K562 (cell line): ENCODE results near the gene KIAA0825. TPM values are rescaled to one million over a fixed set of nuclear protein-coding genes. Genes with fewer than 3 reads are reported as not detected.

ENCODE experiments used
- ATAC-seq: fragments of 200-7000 bp; cut with Tn5 transposase; 3 replicates; pipeline ENCODE4 v1.9.1; 2020; ENCODE audit warnings: moderate library complexity
- BruUV-seq: library from RNA; stranded (reverse); fragments of 400-500 nt; replicated peaks from 2 replicates; lab custom pipeline; 2021; lab: Mats Ljungman, UMichigan
- CTCF ChIA-PET: fragments of 300-600 bp; formaldehyde crosslinking; extraction: SDS; loops from one replicate; lab custom pipeline; 2021; ENCODE audit warnings: low intra/inter-chr PET ratio; lab: Yijun Ruan, JAX
- POLR2A ChIA-PET: fragments of 300-600, 350-650 bp; sonication (Branson Sonifier 250); formaldehyde crosslinking; extraction: SDS; loops from one replicate; lab custom pipeline; 2021; ENCODE audit warnings: antibody characterized with exemption, inconsistent platforms; lab: Yijun Ruan, JAX
- DNase-seq, 4 experiments: peaks; one replicate each; pipeline versions ENCODE4 v3.0.0 to v3.0.0-alpha.2; 2011 to 2018; ENCODE audit warnings: low spot score in 3 of 4, mixed read lengths in 3 of 4; ENCODE audit errors: extremely low read depth in 1 of 4
- FAIRE-seq: peaks from 2 replicates; lab custom pipeline; 2011; peaks lifted over from hg19 to GRCh38; lab: Jason Lieb, UNC
- H2AFZ ChIP-seq: 2 replicates; pipeline ENCODE4 v1.6.0; 2011; ENCODE audit warnings: low read depth, low read length, control low read depth, inconsistent platforms
- H3K27ac ChIP-seq: fragments of 200-600 bp; 3 replicates; pipeline ENCODE4 v1.8.0; 2011; ENCODE audit warnings: low read depth, mild to moderate bottlenecking, control low read depth, inconsistent platforms, low read length, moderate library complexity, mixed read lengths; ENCODE audit errors: extremely low read depth
- H3K27me3 ChIP-seq, 2 experiments: fragments of 300-600 bp in 1 of 2; 2 replicates in 1 of 2; 3 replicates in 1 of 2; pipeline versions ENCODE4 v1.6.0 to v1.8.0; 2011; ENCODE audit warnings: inconsistent platforms in 2 of 2, low read length in 2 of 2, mild to moderate bottlenecking in 1 of 2, mixed read lengths in 1 of 2, moderate library complexity in 1 of 2; ENCODE audit not compliant: control insufficient read depth in 2 of 2, insufficient read depth in 2 of 2
- H3K36me3 ChIP-seq: fragments of 300-600 bp; 3 replicates; pipeline ENCODE4 v1.8.0; 2011; ENCODE audit warnings: mild to moderate bottlenecking, low read length, inconsistent platforms; ENCODE audit not compliant: control insufficient read depth, insufficient read depth
- H3K4me1 ChIP-seq, 2 experiments: fragments of 200-600 bp in 1 of 2; replicated peaks in 1 of 2; 2 replicates in 1 of 2; 3 replicates in 1 of 2; pipeline versions ENCODE4 v1.5.1 to v1.8.0; 2011; ENCODE audit warnings: inconsistent platforms in 2 of 2, low read length in 2 of 2, mild to moderate bottlenecking in 1 of 2, mixed read lengths in 1 of 2, moderate library complexity in 1 of 2; ENCODE audit not compliant: control insufficient read depth in 2 of 2, insufficient read depth in 2 of 2
- H3K4me2 ChIP-seq: 2 replicates; pipeline ENCODE4 v1.6.1; 2011; ENCODE audit warnings: low read length, control low read depth, inconsistent platforms, mixed read lengths; ENCODE audit not compliant: insufficient read depth
- H3K4me3 ChIP-seq: fragments of 200-600 bp; sonication (generic), shearing (Covaris generic); 2 replicates; pipeline ENCODE4 v1.5.1; 2016; ENCODE audit warnings: control low read depth, inconsistent platforms
- H3K79me2 ChIP-seq: fragments of 200-600 bp; 3 replicates; pipeline ENCODE4 v1.8.0; 2011; ENCODE audit warnings: low read length, inconsistent platforms; ENCODE audit not compliant: control insufficient read depth, insufficient read depth
- H3K9ac ChIP-seq, 2 experiments: 2 replicates each; pipeline versions ENCODE4 v1.6.0 to v1.6.1; 2011; ENCODE audit warnings: low read depth in 2 of 2, low read length in 2 of 2, control low read depth in 1 of 2, inconsistent platforms in 1 of 2, mild to moderate bottlenecking in 1 of 2, mixed read lengths in 1 of 2; ENCODE audit not compliant: insufficient read depth in 1 of 2
- H3K9me1 ChIP-seq: one replicate; pipeline ENCODE4 v1.6.0; 2011; ENCODE audit warnings: inconsistent platforms, mild to moderate bottlenecking, low read length, moderate library complexity; ENCODE audit not compliant: control insufficient read depth, insufficient read depth
- H3K9me3 ChIP-seq: replicated peaks from 2 replicates; pipeline ENCODE4 v1.5.1; 2011; ENCODE audit warnings: low read depth, low read length, inconsistent platforms; ENCODE audit not compliant: control insufficient read depth, insufficient read depth
- H4K20me1 ChIP-seq: replicated peaks from 2 replicates; pipeline ENCODE4 v1.6.1; 2011; ENCODE audit warnings: low read length, inconsistent platforms, mixed read lengths; ENCODE audit not compliant: control insufficient read depth, insufficient read depth
- FOS ChIP-seq: IDR thresholded peaks from 3 replicates; pipeline ENCODE4 v1.6.1; 2011; ENCODE audit not compliant: insufficient read length; ENCODE audit errors: extremely low read depth
- KDM1A ChIP-seq, 2 experiments: fragments of 450-650 bp; IDR thresholded peaks; 2 replicates each; pipeline ENCODE4 v1.6.1; 2016; ENCODE audit warnings: mild to moderate bottlenecking in 2 of 2
- NFE2L1 ChIP-seq: fragments of 450-650 bp; IDR thresholded peaks from 2 replicates; pipeline ENCODE4 v1.6.1; 2016; ENCODE audit warnings: missing genetic modification characterization, low read depth, mild to moderate bottlenecking, missing compliant biosample characterization, moderate library complexity, borderline replicate concordance
- RBM14 ChIP-seq: fragments of 200-400 bp; formaldehyde crosslinking; IDR thresholded peaks from 2 replicates; pipeline ENCODE4 v1.6.1; 2018; ENCODE audit warnings: low read depth, mild to moderate bottlenecking, low read length, moderate library complexity, borderline replicate concordance; ENCODE audit not compliant: insufficient read depth
- RBM15 ChIP-seq: fragments of 200-400 bp; formaldehyde crosslinking; IDR thresholded peaks from 2 replicates; pipeline ENCODE4 v1.6.1; 2018; ENCODE audit warnings: mild to moderate bottlenecking, low read length, moderate library complexity; ENCODE audit not compliant: insufficient read depth
- RBM17 ChIP-seq: fragments of 200-400 bp; formaldehyde crosslinking; IDR thresholded peaks from 2 replicates; pipeline ENCODE4 v1.6.1; 2017; ENCODE audit warnings: low read depth, mild to moderate bottlenecking, low read length, borderline replicate concordance
- SMARCE1 ChIP-seq: fragments of 450-650 bp; IDR thresholded peaks from 2 replicates; pipeline ENCODE4 v1.7.1; 2016; ENCODE audit warnings: mild to moderate bottlenecking
- YY1 ChIP-seq, 3 experiments: IDR thresholded peaks; 2 replicates each; pipeline ENCODE4 v1.6.1; 2011; ENCODE audit warnings: low read length in 2 of 3, mild to moderate bottlenecking in 2 of 3, moderate library complexity in 2 of 3, borderline replicate concordance in 1 of 3, control low read depth in 1 of 3, low read depth in 1 of 3; ENCODE audit not compliant: insufficient read depth in 3 of 3, insufficient replicate concordance in 2 of 3, control insufficient read depth in 1 of 3, insufficient read length in 1 of 3; ENCODE audit errors: extremely low read depth in 1 of 3
- ZC3H4 ChIP-seq: sonication (generic); formaldehyde crosslinking; IDR thresholded peaks from 2 replicates; pipeline ENCODE4 v1.9.0; 2021; ENCODE audit warnings: missing genetic modification reagents, borderline replicate concordance
- ZEB2 ChIP-seq: fragments of 450-650 bp; IDR thresholded peaks from 2 replicates; pipeline ENCODE4 v1.6.1; 2016
- ZNF140 ChIP-seq: fragments of 250-450 bp; sonication (Bioruptor Pico); IDR thresholded peaks from 2 replicates; pipeline ENCODE4 v1.8.0; 2021; ENCODE audit warnings: moderate library complexity, mild to moderate bottlenecking, inconsistent platforms
- ZNF197 ChIP-seq: fragments of 200-800 bp; sonication (Bioruptor generic); IDR thresholded peaks from 2 replicates; pipeline ENCODE4 v1.6.1; 2016; ENCODE audit warnings: low read depth, missing genetic modification characterization, missing compliant biosample characterization
- ZNF277 ChIP-seq: fragments of 250-450 bp; sonication (Bioruptor Pico); IDR thresholded peaks from 2 replicates; pipeline ENCODE4 v1.8.0; 2022; ENCODE audit warnings: inconsistent platforms, mild to moderate bottlenecking, moderate library complexity, borderline replicate concordance
- ZNF778 ChIP-seq: fragments of 450-650 bp; formaldehyde crosslinking; IDR thresholded peaks from 2 replicates; pipeline ENCODE4 v1.4.0; 2020; ENCODE audit warnings: mild to moderate bottlenecking, moderate library complexity
- ZNF780A ChIP-seq: fragments of 250-450 bp; sonication (Bioruptor Pico); IDR thresholded peaks from 2 replicates; pipeline ENCODE4 v1.5.0; 2021; ENCODE audit warnings: mild to moderate bottlenecking
- in situ Hi-C: fragments of 300-500 bp; cut with MboI; formaldehyde crosslinking; loops from 4 replicates; pipeline ENCODE4 v1.15.0; 2018; ENCODE audit warnings: inconsistent platforms, mixed read lengths
- intact Hi-C: fragments of 100-400 bp; cut with micrococcal nuclease; formaldehyde crosslinking; loops from 2 replicates; pipeline ENCODE4 v1.14.2; 2022
- polyA plus RNA-seq, 8 experiments: library from polyadenylated mRNA; depleted of rRNA in 4 of 8; stranded (reverse) in 5 of 8; unstranded in 3 of 8; fragments of >200 nt; fragmentation: Nextera tagmentation in 2 of 8; fragmentation: Illumina TruSeq in 1 of 8; extraction: Ambion mirVana in 2 of 8; extraction: Trizol in 1 of 8; gene quantifications; 2 replicates each; pipeline versions ENCODE4 v1.2.1 to v1.2.3, GENCODE V29; 2011 to 2014; ENCODE audit warnings: inconsistent platforms in 1 of 8, missing spikeins in 1 of 8
- total RNA-seq, 7 experiments: library from RNA; depleted of rRNA in 6 of 7; stranded (reverse); fragments of >200 nt in 6 of 7; fragmentation: Illumina TruSeq in 2 of 7; extraction: Trizol in 2 of 7; gene quantifications; 2 replicates each; pipeline versions ENCODE4 v1.2.1 to v1.2.3, GENCODE V29; 2011 to 2021; ENCODE audit warnings: low replicate concordance in 1 of 7
- TF ChIP-seq, protein P1 (sequence below): sonication (generic); formaldehyde crosslinking; IDR thresholded peaks from 2 replicates; pipeline ENCODE4 v1.8.1; 2022; ENCODE audit warnings: missing genetic modification reagents
- TF ChIP-seq, protein P2 (sequence below): fragments of 250-450 bp; sonication (Bioruptor Pico); IDR thresholded peaks from 2 replicates; pipeline ENCODE4 v1.5.0; 2021

The KIAA0825 gene
- total and polyA plus RNA-seq, 9 of the 15 experiments (the other 6 are each of a cell fraction or from before 2014, with no cell fraction given) = 0.05 to 0.36 (median 0.16) TPM; not detected in 1

GRCh38 chr5:94473936-94474335 is 144.5 kb downstream of the KIAA0825 start:
- no peaks in the 10 kb centered on the region for H4K20me1 ChIP-seq
- H3K27ac ChIP-seq = no peak overlapping the region
- no peaks in the 10 kb centered on the region for H3K27me3 ChIP-seq
- no TSS peak for BruUV-seq
- no peak overlapping the region for H2AFZ ChIP-seq
- no peak overlapping the region for H3K9ac ChIP-seq
- in situ Hi-C loops = no loop called here
- no peaks in the 10 kb centered on the region for H3K4me1 ChIP-seq
- no peaks in the 10 kb centered on the region for H3K79me2 ChIP-seq
- no peak overlapping the region for H3K4me3 ChIP-seq
- intact Hi-C loops = no loop called here
- ChIA-PET CTCF (no interaction called here), POLR2A (interaction anchor here (0.6 kb wide), 1 partner anchor 766 kb away, joined by 3 read pairs; no protein-coding TSS in a partner anchor)
- no peaks in the 10 kb centered on the region for H3K9me3 ChIP-seq
- ATAC-seq = no peak
- H3K4me2 ChIP-seq = no peak overlapping the region
- no peak for TF ChIP-seq RBM17
- TF ChIP-seq KDM1A (IDR thresholded peaks at IDR 0.05) = no peak
- TF ChIP-seq SMARCE1 = no peak
- no peak for TF ChIP-seq RBM14
- no peak for TF ChIP-seq NFE2L1 (tag)
- TF ChIP-seq ZNF778 (CRISPR knock-in tag) = no peak
- TF ChIP-seq, protein P1, sequence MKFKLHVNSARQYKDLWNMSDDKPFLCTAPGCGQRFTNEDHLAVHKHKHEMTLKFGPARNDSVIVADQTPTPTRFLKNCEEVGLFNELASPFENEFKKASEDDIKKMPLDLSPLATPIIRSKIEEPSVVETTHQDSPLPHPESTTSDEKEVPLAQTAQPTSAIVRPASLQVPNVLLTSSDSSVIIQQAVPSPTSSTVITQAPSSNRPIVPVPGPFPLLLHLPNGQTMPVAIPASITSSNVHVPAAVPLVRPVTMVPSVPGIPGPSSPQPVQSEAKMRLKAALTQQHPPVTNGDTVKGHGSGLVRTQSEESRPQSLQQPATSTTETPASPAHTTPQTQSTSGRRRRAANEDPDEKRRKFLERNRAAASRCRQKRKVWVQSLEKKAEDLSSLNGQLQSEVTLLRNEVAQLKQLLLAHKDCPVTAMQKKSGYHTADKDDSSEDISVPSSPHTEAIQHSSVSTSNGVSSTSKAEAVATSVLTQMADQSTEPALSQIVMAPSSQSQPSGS = no peak
- TF ChIP-seq ZNF277 (CRISPR knock-in tag) = no peak
- TF ChIP-seq YY1 (IDR thresholded peaks at IDR 0.05; ENCODE audit: borderline replicate concordance in 1 of 3, control insufficient read depth in 1 of 3, extremely low read depth in 1 of 3, insufficient read depth in 3 of 3, insufficient read length in 1 of 3, insufficient replicate concordance in 2 of 3, low read depth in 1 of 3, low read length in 2 of 3) = no peak
- no peak for TF ChIP-seq ZNF780A (CRISPR knock-in tag)
- TF ChIP-seq FOS = no peak
- no peak for TF ChIP-seq ZNF197 (CRISPR knock-in tag)
- no peak for TF ChIP-seq ZNF140 (CRISPR knock-in tag)
- TF ChIP-seq, protein P2, sequence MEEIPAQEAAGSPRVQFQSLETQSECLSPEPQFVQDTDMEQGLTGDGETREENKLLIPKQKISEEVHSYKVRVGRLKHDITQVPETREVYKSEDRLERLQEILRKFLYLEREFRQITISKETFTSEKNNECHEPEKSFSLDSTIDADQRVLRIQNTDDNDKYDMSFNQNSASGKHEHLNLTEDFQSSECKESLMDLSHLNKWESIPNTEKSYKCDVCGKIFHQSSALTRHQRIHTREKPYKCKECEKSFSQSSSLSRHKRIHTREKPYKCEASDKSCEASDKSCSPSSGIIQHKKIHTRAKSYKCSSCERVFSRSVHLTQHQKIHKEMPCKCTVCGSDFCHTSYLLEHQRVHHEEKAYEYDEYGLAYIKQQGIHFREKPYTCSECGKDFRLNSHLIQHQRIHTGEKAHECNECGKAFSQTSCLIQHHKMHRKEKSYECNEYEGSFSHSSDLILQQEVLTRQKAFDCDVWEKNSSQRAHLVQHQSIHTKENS (CRISPR knock-in tag) = no peak
- no peak for TF ChIP-seq RBM15
- no peak for TF ChIP-seq ZEB2
- TF ChIP-seq ZC3H4 = no peak
- no peak for FAIRE-seq
- H3K9me1 ChIP-seq = no peaks in the 10 kb centered on the region
- no peaks in the 10 kb centered on the region for H3K36me3 ChIP-seq
- no peak for DNase-seq
